Activated CD8-positive, alpha-beta memory T cell treated with anti-CD3 and anti-CD28 coated beads, Interleukin-2, amount 50 U/mL, for 24 hours (primary cell): Measurements from ENCODE around the gene NUP62.

ENCODE experiments used
- DNase-seq: peaks from one replicate; pipeline ENCODE4 v3.0.0-alpha.2; 2020; ENCODE audit errors: extremely low read depth

The NUP62 gene

GRCh38 chr19:49866933-49867782, 62.1 kb downstream of the NUP62 start, which contains the start of gene PNKP:
PNKP (minus strand) TSS chr19:49867576; CDS start chr19:49867204, 372 bp downstream.
- DNase-seq: peak; percentile 79

DNA sequence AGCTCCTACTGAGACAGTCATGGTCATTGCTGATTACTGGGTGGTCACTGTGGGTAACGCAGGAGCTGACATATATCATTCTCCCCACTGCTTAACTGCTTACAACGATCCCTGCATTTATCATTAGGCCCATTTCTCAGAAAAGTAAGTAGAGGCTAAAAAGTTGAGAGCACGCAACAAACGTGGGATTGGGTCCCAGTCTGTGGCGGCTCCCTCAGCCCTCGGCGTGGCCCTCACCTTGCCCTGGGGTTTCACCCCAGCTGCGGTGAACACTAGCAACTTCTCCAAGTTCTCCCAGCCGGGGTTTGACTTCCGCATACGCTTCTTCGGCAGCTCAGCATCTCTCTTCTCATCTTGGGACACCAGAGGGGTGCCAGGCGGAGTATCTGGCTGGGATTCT, 64.4 kb downstream of the NUP62 start:
- no peak for DNase-seq

- DNase-seq: no peak
Measured at GRCh38 chr19:49863935-49864320, 65.4 kb downstream of the NUP62 start.

GRCh38 chr19:49863254-49863934, 65.9 kb downstream of the NUP62 start:
- no peak for DNase-seq

DNA sequence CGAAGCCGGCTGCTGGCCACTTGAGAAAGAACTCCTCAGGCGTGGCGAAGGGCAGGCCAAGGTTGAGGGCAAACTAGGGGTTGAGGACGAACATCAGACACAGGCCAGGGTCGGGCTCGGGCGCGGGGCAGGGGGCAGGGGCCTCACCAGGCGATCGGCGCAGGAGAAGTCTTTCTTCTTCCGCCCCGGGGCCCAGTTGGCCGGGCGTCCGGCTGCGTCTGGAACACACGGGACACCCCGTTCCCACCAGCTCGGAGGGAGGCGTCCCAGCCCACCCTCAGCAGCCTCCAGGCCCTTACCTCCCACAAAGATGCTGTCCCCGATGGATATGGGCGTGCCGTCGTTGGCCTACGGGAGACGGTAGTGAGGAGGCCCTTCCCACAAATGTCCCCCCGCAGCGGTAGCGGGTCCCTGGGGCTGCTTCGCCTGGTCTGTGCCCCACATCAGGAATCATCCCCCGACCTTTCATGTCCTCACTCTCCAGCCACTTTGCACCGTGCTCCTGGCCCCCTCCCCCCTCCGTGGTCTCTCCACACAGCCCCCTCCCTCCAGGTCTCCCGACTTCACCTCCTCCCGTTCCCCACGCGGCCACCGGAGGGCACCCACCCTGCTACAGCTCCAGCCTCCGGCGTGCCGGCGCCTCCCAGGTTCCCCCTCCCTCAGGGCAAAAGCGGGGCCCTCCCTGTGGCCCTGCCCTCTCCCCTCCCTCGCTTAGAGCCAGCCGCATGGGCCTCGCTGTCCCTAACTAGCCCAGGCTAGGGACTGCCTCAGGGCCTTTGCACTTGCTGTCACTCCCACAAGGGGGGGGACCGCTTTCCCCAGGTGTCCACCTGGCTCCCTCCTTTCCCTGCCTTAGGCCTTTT, 66.7 kb downstream of the NUP62 start:
- DNase-seq: no peak

- no peak for DNase-seq
Measured at GRCh38 chr19:49861541-49862378, 67.5 kb downstream of the NUP62 start.

DNA sequence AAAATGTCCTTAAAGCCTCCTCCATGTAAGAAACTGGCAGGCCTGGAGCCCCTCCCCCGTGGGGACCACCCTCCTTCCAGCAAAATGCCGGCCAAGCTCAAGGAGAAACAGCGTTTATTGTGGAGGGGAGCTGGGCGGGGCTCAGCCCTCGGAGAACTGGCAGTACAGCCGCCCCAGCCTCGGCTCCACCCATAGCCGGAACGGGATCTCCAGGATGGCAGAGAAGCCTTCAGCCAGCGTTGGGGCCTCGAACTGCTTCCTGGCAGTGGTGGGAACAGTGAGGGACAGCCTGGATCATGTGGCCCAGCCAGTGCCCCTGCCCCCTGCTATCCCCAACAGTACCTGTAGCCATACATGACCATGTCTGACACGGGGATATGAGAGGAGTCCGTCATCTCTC, 68.2 kb downstream of the NUP62 start:
- DNase-seq: no peak

DNA sequence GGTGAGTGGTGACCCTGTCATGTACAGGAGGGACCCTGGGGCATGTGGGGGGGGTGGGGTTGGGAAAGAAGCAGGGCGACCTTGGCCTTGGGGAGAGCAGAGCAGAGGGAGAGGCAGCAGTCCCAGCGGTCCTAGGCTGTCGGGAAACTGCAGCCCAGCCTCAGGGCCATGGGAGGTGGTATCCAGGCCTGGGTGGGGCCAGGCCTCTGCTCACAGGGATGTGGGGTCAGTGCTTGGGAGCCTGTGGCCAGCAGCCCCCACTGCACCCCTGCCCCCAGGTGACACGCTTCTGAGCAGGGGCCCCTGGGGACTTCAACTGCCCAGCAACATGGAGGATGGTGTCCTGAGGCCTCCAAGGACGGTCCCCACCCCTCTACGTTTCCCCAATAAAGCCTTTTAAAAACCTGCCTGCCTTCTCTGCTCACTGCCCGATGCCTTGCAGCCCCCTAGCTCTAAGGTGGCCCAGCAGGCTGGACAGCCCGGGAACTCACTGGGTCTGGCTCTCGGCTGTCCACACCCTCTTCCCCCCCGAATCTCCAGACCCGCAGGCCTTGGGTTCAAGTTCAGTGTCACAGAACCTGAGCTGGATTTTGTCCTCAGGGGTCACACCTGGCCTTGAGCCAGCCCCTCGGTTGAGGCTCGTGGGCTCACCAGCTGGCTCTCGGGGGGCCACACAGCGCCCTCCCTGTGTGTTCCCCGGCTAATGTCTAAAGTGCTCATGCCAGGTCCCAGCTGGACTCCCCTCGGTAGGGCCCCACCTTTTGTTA, 68.8 kb downstream of the NUP62 start:
- no peak for DNase-seq

- DNase-seq: no peak
Measured at GRCh38 chr19:49859682-49860335, 69.5 kb downstream of the NUP62 start.

GRCh38 chr19:49858088-49858985, 71.0 kb downstream of the NUP62 start:
- DNase-seq: no peak

DNA sequence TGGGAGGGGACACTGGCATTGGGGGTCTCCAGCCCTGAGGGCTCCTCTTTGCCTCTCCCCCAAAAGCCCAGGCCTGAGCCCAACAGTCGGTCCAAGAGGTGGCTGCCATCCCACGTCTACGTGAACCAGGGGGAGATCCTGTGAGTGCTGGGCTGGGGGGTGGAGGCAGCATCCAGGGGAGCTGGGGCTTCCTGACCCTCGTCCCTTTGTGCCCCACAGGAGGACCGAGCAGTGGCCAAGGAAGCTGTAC, 71.5 kb downstream of the NUP62 start:
- no peak for DNase-seq

- no peak for DNase-seq
Measured at GRCh38 chr19:49857061-49857837, 72.1 kb downstream of the NUP62 start.
